Gastroesophageal sphincter (tissue), 4 donors: ENCODE results near the gene CD93. TPM values are rescaled to one million over a fixed set of nuclear protein-coding genes. Genes with fewer than 3 reads are reported as not detected.
A peak's percentile ranks its signal among the peaks of the same experiment; 100 is the strongest.

Source experiments
- ATAC-seq: fragments of 150-250 bp; one replicate; pipeline ENCODE4 v1.9.1; 2016; ENCODE audit warnings: mild to moderate bottlenecking, moderate library complexity
- H3K27ac ChIP-seq, 4 donors: fragments of 200-600 bp; sonication (generic) in 3 of 4; 1 replicate in 3 of 4; 2 replicates in 1 of 4; pipeline ENCODE4 v1.5.1; 2016 to 2019
- H3K27me3 ChIP-seq: fragments of 200-600 bp; sonication (generic); one replicate; pipeline ENCODE4 v1.5.1; 2019
- H3K36me3 ChIP-seq, 2 donors: fragments of 200-600 bp; sonication (generic); one replicate each; pipeline ENCODE4 v1.5.1; 2019; ENCODE audit warnings: control low read depth in 1 of 2
- H3K4me1 ChIP-seq, 3 donors: fragments of 200-600 bp; sonication (generic); 1 replicate in 2 of 3; 2 replicates in 1 of 3; pipeline ENCODE4 v1.5.1; 2016 to 2019; ENCODE audit warnings: control low read depth in 2 of 3
- H3K4me3 ChIP-seq, 2 donors: fragments of 200-600 bp; sonication (generic); one replicate each; pipeline ENCODE4 v1.5.1; 2019; ENCODE audit warnings: mild to moderate bottlenecking in 1 of 2, moderate library complexity in 1 of 2
- H3K9me3 ChIP-seq, 3 donors: fragments of 200-600 bp; sonication (generic); one replicate each; pipeline ENCODE4 v1.5.1; 2017 to 2019; ENCODE audit warnings: control low read depth in 2 of 3
- CTCF ChIP-seq, 4 experiments: fragments of 200-600 bp in 2 of 4; fragments of 450-650 bp in 2 of 4; sonication (generic) in 1 of 4; IDR thresholded peaks; one replicate each; pipeline ENCODE4 v1.5.1; 2017 to 2019; ENCODE audit warnings: antibody characterized with exemption in 4 of 4, mild to moderate bottlenecking in 2 of 4, moderate library complexity in 2 of 4
- EP300 ChIP-seq: sonication (generic); formaldehyde crosslinking; IDR thresholded peaks from one replicate; pipeline ENCODE4 v1.6.1; 2017; ENCODE audit warnings: antibody characterized with exemption, mild to moderate bottlenecking
- POLR2A ChIP-seq, 2 donors: fragments of 450-650 bp; IDR thresholded peaks; one replicate each; pipeline ENCODE4 v1.6.1; 2017; ENCODE audit warnings: antibody characterized with exemption in 2 of 2, mild to moderate bottlenecking in 2 of 2, moderate library complexity in 1 of 2
- POLR2AphosphoS5 ChIP-seq: sonication (generic); formaldehyde crosslinking; IDR thresholded peaks from one replicate; pipeline ENCODE4 v1.6.1; 2017; ENCODE audit warnings: antibody characterized with exemption
- WGBS, 2 donors: methylation state at CpG; one replicate each; pipeline ENCODE4 v1.1.5; 2018; ENCODE audit warnings: low coverage in 1 of 2; 5-methylcytosine and 5-hydroxymethylcytosine counted together
- total RNA-seq, 4 donors: library from RNA; depleted of rRNA; stranded (reverse); fragments of >200 nt; gene quantifications; one replicate each; pipeline ENCODE4 v1.1.0, GENCODE V29; 2016

CD93 gene
- total RNA-seq, 4 donors from 2014 or later, result 20.4 to 75.4 (median 47.2) TPM

GRCh38 chr20:23061262-23061661, 24.9 kb downstream of the CD93 start:
- Histone ChIP-seq H3K9me3 (no peaks in the 10 kb centered on the region), H3K4me1 (peaks cover 0 to 37% (median 26%) of the 10 kb centered on the region in 3 donors), H3K4me3 (no peak overlapping the region), H3K27me3 (peaks cover under 1% of the 10 kb centered on the region), H3K36me3 (no peaks in the 10 kb centered on the region), H3K27ac (peak overlapping the region; percentile 12 to 76 (median 65))
- no peak for ATAC-seq
- 50 to 100% methylated on average over 1 to 5 of the region's 5 CpGs for WGBS, 2 donors
- TF ChIP-seq EP300 (no peak), POLR2A (IDR thresholded peaks at IDR 0.05) (no peak), POLR2AphosphoS5 (no peak), CTCF (IDR thresholded peaks at IDR 0.05) (no peak)

GRCh38 chr20:23060629-23061028, 25.5 kb downstream of the CD93 start:
- no peak for ATAC-seq
- WGBS, 2 donors, result 88 to 90% methylated on average over 1 to 4 of the region's 4 CpGs
- H3K4me3 ChIP-seq, result no peak overlapping the region
- peak overlapping the region in 2 of 4 donors; percentile 60 to 76 for H3K27ac ChIP-seq
- no peaks in the 10 kb centered on the region for H3K27me3 ChIP-seq
- peaks cover 0 to 37% (median 26%) of the 10 kb centered on the region in 3 donors for H3K4me1 ChIP-seq
- no peaks in the 10 kb centered on the region for H3K9me3 ChIP-seq
- H3K36me3 ChIP-seq, result no peaks in the 10 kb centered on the region
- TF ChIP-seq EP300 (no peak), POLR2A (IDR thresholded peaks at IDR 0.05) (no peak), POLR2AphosphoS5 (no peak), CTCF (IDR thresholded peaks at IDR 0.05) (no peak)

DNA sequence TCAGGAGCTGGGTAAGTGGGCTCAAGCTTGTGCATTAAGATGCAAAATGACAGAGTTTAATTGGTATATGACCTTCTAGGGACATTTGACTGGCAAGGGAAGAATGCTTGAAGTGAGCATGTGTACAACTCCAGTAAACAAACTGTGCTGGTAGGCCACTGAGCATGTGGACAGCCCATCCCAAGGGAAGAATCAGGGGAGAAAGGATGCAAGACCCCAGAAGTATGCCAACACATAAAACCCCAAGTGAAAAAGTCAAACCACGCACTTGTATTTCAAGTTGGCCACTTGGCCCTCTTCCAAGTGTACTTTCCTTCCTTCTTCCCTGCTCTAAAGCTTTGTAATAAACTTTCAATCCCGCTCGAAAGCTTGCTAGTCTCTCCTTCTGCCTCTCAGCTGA, 26.3 kb downstream of the CD93 start:
- Histone ChIP-seq H3K9me3 (no peaks in the 10 kb centered on the region), H3K27ac (no peak overlapping the region), H3K36me3 (no peaks in the 10 kb centered on the region), H3K4me1 (peaks cover 0 to 37% (median 26%) of the 10 kb centered on the region in 3 donors), H3K27me3 (no peaks in the 10 kb centered on the region), H3K4me3 (no peak overlapping the region)
- WGBS, 2 donors, result 23 to 66% methylated on average over 3 of the region's 3 CpGs
- no peak for ATAC-seq
- TF ChIP-seq EP300, result no peak
- TF ChIP-seq POLR2A (IDR thresholded peaks at IDR 0.05), result no peak
- TF ChIP-seq POLR2AphosphoS5, result no peak
- no peak for TF ChIP-seq CTCF (IDR thresholded peaks at IDR 0.05)

- Histone ChIP-seq H3K9me3 (no peaks in the 10 kb centered on the region), H3K4me1 (peaks cover 0 to 37% (median 26%) of the 10 kb centered on the region in 3 donors), H3K27ac (no peak overlapping the region), H3K36me3 (no peaks in the 10 kb centered on the region), H3K4me3 (no peak overlapping the region), H3K27me3 (no peaks in the 10 kb centered on the region)
- no peak for ATAC-seq
- 34 to 69% methylated on average over 3 of the region's 3 CpGs for WGBS, 2 donors
- TF ChIP-seq POLR2A (IDR thresholded peaks at IDR 0.05), result no peak
- no peak for TF ChIP-seq EP300
- TF ChIP-seq CTCF (IDR thresholded peaks at IDR 0.05), result no peak
- no peak for TF ChIP-seq POLR2AphosphoS5
These were observed 27.1 kb downstream of the CD93 start for GRCh38 chr20:23059001-23059400.

- TF ChIP-seq CTCF (IDR thresholded peaks at IDR 0.05) (no peak), POLR2A (IDR thresholded peaks at IDR 0.05) (no peak), EP300 (no peak), POLR2AphosphoS5 (no peak)
- WGBS, 2 donors, result 85 to 88% methylated on average over 1 of the region's 1 CpG
These were observed 27.9 kb downstream of the CD93 start for GRCh38 chr20:23058240-23058639.

More at GRCh38 chr20:23058240-23058639, 27.9 kb downstream of the CD93 start:
- ATAC-seq, result no peak
- Histone ChIP-seq H3K27me3 (peaks cover 2% of the 10 kb centered on the region), H3K36me3 (no peaks in the 10 kb centered on the region), H3K4me1 (peaks cover 0 to 37% (median 26%) of the 10 kb centered on the region in 3 donors), H3K27ac (no peak overlapping the region), H3K9me3 (no peaks in the 10 kb centered on the region), H3K4me3 (no peak overlapping the region)
